NCI-H146 (cell line): ENCODE measurements around the gene CEACAM7.

ENCODE experiments used
- DNase-seq: peaks from one replicate; lab custom pipeline; 2025; lab: John Stamatoyannopoulos, UW

The CEACAM7 gene

GRCh38 chr19:41700381-41701195 lies 12.5 kb upstream of the CEACAM7 start:
- no peak for DNase-seq

GRCh38 chr19:41699968-41700323 lies 11.9 kb upstream of the CEACAM7 start:
- DNase-seq: no peak

- no peak for DNase-seq
Measured at GRCh38 chr19:41699231-41699967, 11.3 kb upstream of the CEACAM7 start.

GRCh38 chr19:41698746-41699230 lies 10.7 kb upstream of the CEACAM7 start:
- DNase-seq: no peak

- no peak for DNase-seq
Measured at GRCh38 chr19:41697198-41697855, 9.3 kb upstream of the CEACAM7 start.

- no peak for DNase-seq
Measured at GRCh38 chr19:41696402-41697197, 8.5 kb upstream of the CEACAM7 start.

- no peak for DNase-seq
Measured at GRCh38 chr19:41695745-41696144, 7.7 kb upstream of the CEACAM7 start.

GRCh38 chr19:41694831-41695635 lies 7.0 kb upstream of the CEACAM7 start:
- no peak for DNase-seq

GRCh38 chr19:41694196-41694595 lies 6.1 kb upstream of the CEACAM7 start:
- no peak for DNase-seq

- DNase-seq: peak; percentile 30
Measured at GRCh38 chr19:41691268-41691970, 3.3 kb upstream of the CEACAM7 start.

- no peak for DNase-seq
Measured at GRCh38 chr19:41690801-41691065, 2.7 kb upstream of the CEACAM7 start.

- no peak for DNase-seq
Measured at GRCh38 chr19:41689993-41690800, 2.1 kb upstream of the CEACAM7 start.

- no peak for DNase-seq
Measured at GRCh38 chr19:41688687-41689086, 617 bp upstream of the CEACAM7 start.

- no peak for DNase-seq
Measured at GRCh38 chr19:41687419-41687818, 651 bp downstream of the CEACAM7 start.

- DNase-seq: no peak
Measured at GRCh38 chr19:41682437-41682836, 5.6 kb downstream of the CEACAM7 start.

GRCh38 chr19:41671486-41671885 lies 16.6 kb downstream of the CEACAM7 start:
- no peak for DNase-seq

GRCh38 chr19:41670755-41671154 lies 17.3 kb downstream of the CEACAM7 start:
- DNase-seq: no peak

GRCh38 chr19:41668315-41668714 lies 19.8 kb downstream of the CEACAM7 start:
- DNase-seq: no peak

- no peak for DNase-seq
Measured at GRCh38 chr19:41666075-41666474, 22.0 kb downstream of the CEACAM7 start.

GRCh38 chr19:41657157-41657556 lies 30.9 kb downstream of the CEACAM7 start:
- no peak for DNase-seq
